Measurements from ENCODE around the gene BNC2.

BNC2 gene

GRCh38 chr9:16387382-16387781 is 483.1 kb downstream of the BNC2 start:
- no peak for DNase-seq

DNA sequence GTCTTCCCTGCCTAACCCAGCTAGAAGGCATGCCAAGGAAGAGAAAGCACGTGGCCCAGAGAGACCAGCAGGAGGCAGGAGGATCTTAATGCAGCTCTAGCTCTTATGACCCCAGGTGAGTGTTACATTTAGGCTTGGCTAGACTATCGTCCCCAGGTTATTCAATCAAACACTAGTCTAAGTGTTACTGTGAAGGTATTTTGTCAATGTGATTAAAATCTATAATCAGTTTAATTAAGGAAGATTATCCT is 483.7 kb downstream of the BNC2 start:
- no peak for DNase-seq

DNA sequence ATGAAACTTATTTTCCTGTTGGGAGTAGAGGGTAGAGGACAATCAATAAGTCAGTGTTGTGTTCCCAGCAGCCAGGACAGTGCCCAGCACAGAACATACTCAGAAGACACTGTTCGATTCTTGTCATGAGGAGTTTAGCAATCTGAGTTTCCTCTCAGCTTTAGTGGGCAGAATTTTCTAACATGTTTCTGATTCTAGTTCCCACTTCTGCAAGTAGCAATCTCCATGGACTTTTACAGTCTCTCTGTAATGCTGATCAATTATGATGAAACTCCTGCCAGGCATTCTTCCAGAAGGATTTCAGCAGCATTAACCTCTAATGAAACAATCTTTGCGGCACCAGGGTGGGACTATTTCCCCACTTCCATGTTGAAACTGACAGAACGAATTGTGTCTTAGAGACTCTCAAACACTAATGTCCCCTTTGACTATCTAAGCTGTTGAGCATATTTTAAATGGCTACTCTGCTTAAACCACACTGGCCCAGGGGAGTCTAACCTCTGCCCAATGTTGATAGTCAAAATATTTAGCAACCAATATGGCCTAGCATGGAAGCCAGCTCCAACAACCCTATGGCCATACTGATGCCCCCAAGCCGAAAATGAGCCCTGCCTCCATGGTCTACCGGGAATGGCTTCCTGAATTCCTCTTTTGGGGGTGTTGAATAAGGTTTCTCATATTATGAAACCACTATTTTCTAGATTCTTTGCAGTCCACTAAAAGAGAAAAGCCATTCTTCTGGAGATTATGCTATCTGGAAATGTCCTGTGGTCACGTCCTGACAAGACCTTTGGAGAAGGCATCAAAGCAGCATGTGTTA is 484.3 kb downstream of the BNC2 start:
- no peak for DNase-seq

GRCh38 chr9:16385590-16385989 is 484.9 kb downstream of the BNC2 start:
- DNase-seq, result no peak

DNA sequence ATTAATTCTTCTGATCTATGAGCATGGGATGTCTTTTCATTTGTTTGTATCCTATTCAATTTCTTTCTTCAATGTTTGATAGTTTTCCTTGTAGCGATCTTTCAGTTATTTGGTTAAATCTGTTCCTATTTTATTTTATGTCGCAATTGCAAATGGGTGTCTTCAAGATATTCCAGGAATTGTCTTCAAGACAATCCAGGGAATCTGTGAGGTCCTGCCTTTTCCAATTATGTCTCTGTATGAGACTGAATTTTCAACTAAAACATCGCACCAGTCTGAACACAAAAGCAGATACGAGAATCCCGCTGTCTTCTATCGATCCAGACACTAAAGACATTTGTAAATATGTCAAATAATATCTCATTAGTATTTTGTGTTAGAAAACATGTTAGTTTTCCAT is 485.5 kb downstream of the BNC2 start:
- no peak for DNase-seq

DNA sequence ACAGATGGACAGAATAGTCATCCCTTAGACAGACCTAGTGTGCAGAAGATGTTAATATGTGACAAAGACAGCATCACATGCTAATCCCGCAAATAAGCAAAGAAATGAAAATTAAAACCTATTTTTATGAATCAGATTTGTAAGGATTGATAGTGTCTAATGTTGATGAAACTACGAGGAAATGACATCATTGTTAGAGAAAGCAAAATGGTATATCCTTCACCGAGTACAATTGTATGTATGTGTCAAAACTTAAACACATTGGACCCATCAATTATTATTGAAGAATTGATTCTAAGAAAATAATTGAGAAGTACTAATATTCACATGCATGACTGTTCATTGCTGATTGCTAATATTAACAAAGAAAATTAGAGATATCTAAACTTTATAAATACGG is 493.2 kb downstream of the BNC2 start:
- no peak for DNase-seq

- DNase-seq, result no peak
These were observed 499.2 kb downstream of the BNC2 start for GRCh38 chr9:16371306-16371705.

- no peak for DNase-seq
These were observed 499.8 kb downstream of the BNC2 start for GRCh38 chr9:16370647-16371046.

DNA sequence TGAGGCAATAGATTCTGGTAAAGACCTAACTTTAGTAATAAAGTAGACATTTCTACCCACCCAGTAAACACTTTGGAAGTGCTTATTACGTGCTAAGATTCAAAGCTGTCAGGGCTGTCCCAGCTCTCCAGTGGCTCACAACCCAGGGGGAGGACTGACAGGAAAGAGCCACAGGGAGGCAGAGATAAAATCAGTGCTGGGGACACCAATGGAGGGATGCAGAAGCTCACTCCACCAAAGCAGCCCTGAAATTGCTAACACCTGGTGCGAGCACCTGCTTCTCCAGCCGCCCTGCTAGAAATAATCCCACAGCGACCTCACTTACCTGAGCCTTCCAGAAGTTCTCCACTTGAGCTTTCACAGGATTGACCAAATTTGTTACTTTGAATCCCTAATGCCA is 501.0 kb downstream of the BNC2 start:
- no peak for DNase-seq

GRCh38 chr9:16368237-16369087 is 502.0 kb downstream of the BNC2 start:
- DNase-seq, result no peak

DNA sequence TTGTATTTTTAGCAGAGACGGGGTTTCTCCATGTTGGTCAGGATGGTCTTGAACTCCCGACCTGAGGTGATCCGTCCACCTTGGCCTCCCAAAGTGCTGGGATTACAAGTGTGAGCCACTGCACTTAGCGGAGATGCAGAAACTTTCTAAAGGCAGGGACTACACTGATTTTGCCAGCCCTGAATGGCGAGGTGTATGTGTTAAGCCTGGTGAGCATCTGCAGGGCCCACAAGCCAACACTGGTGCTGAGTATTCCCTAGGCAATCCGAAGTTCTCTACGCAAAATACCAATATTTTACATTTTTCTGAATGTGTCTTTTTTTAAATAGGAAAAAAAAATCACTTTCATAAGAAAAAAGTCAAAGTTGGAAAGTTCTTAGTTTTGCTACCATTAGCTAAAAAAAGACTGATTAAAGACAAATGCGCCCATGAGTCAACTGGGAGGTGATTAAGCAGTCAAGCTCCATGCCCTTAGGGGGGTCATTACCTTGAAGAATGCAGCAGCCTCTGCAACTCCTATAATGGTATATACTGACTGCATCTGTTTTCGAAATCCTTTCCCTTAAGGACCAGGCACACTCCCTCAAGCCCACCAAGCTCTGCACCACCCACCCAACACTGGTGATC is 502.8 kb downstream of the BNC2 start:
- DNase-seq, result no peak

- DNase-seq, result no peak
These were observed 506.1 kb downstream of the BNC2 start for GRCh38 chr9:16364347-16364746.

GRCh38 chr9:16363916-16364315 is 506.6 kb downstream of the BNC2 start:
- DNase-seq, result no peak

DNA sequence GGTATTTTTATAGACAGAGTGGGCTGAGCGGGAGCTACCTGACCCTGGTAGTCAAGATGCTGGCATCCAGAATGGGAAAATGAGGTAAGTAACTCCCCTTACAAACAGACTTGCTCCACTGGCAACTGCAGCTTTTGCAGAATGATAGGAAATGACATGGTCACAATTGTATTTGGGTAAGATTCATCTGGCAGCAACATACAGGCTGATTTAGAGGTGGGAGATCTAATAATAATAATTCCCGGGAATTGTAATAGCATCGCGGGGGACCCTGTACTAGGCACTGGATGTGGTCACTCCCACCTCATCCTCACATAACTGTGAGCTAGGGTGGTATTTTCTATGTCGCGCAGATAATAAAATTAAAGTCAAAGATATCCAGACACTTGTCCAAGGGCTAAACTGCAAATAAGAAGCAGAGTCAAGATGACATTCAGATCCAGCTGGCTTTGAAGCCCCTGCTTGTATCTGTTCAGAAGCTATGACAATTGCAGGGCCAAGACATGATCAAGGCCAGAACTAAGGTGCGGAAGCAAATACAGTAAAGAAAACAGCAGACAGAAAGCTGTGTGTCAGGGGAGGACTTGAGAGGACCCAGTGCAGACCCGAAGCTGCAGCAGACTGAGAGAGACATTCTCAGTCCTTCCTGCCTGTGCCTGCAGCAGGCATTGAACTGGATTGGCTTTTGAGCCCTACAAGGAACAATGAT is 507.2 kb downstream of the BNC2 start:
- no peak for DNase-seq

- no peak for DNase-seq
These were observed 508.5 kb downstream of the BNC2 start for GRCh38 chr9:16361939-16362338.

- DNase-seq, result no peak
These were observed 509.4 kb downstream of the BNC2 start for GRCh38 chr9:16361118-16361517.

DNA sequence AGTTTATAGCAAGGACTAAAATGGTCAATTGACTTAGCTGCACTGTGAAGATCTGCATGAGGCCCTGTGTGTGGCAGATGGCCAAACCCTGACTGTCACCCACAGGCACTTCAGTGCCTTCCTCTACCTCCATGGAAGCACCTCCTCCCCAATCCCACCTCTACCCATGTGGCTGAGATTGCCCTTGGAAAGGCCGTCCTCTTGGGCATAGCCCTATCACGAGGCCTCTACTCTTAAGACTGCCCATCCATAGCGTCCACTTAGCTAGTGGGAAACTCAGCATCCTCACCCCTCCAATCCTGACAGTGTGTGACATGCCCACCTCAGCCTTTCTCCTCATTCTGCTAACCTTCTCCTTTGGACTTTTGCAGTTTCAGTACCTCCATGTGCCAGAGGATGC is 510.2 kb downstream of the BNC2 start:
- DNase-seq, result no peak
